ENCODE results near the gene RTN1. TPM values are rescaled to one million over a fixed set of nuclear protein-coding genes. Genes with fewer than 3 reads are reported as not detected.

The RTN1 gene
- total RNA-seq, 1 experiment from 2014 or later: 0.05 TPM

DNA sequence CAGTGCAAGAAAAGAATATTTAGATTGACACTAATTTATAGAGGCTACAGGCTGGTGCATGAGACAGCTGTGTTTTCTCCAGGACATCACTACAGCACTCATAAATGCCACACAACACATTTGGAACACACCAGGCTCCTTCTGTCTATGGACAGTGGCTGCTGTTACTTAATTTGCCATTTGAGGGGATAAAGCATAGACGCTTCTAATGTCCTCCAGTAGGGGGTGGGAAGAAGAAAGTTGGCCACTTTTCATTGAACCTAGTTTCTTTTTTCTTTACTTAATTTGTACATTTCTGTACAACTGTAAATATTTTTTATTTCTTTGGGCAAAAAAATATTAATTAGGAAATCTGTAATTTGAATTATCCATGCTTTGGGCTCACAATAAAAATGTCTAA is 12.4 kb upstream of the RTN1 start:
- ChIA-PET POLR2A (no interaction called here), CTCF (no interaction called here)
- no peak for ATAC-seq
- in situ Hi-C loops (cut with HindIII; ENCODE audit: low pct_unique_long_range_greater_than_20kb, low sequenced_read_pairs): no loop called here
- no peak for TF ChIP-seq POLR2AphosphoS5 (IDR thresholded peaks at IDR 0.05; ENCODE audit: low read depth, low read length)
- TF ChIP-seq, protein P1, sequence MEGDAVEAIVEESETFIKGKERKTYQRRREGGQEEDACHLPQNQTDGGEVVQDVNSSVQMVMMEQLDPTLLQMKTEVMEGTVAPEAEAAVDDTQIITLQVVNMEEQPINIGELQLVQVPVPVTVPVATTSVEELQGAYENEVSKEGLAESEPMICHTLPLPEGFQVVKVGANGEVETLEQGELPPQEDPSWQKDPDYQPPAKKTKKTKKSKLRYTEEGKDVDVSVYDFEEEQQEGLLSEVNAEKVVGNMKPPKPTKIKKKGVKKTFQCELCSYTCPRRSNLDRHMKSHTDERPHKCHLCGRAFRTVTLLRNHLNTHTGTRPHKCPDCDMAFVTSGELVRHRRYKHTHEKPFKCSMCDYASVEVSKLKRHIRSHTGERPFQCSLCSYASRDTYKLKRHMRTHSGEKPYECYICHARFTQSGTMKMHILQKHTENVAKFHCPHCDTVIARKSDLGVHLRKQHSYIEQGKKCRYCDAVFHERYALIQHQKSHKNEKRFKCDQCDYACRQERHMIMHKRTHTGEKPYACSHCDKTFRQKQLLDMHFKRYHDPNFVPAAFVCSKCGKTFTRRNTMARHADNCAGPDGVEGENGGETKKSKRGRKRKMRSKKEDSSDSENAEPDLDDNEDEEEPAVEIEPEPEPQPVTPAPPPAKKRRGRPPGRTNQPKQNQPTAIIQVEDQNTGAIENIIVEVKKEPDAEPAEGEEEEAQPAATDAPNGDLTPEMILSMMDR (IDR thresholded peaks at IDR 0.05): peak; percentile 25; the same call in 1 of the 2 replicates
- TF ChIP-seq, protein P2, sequence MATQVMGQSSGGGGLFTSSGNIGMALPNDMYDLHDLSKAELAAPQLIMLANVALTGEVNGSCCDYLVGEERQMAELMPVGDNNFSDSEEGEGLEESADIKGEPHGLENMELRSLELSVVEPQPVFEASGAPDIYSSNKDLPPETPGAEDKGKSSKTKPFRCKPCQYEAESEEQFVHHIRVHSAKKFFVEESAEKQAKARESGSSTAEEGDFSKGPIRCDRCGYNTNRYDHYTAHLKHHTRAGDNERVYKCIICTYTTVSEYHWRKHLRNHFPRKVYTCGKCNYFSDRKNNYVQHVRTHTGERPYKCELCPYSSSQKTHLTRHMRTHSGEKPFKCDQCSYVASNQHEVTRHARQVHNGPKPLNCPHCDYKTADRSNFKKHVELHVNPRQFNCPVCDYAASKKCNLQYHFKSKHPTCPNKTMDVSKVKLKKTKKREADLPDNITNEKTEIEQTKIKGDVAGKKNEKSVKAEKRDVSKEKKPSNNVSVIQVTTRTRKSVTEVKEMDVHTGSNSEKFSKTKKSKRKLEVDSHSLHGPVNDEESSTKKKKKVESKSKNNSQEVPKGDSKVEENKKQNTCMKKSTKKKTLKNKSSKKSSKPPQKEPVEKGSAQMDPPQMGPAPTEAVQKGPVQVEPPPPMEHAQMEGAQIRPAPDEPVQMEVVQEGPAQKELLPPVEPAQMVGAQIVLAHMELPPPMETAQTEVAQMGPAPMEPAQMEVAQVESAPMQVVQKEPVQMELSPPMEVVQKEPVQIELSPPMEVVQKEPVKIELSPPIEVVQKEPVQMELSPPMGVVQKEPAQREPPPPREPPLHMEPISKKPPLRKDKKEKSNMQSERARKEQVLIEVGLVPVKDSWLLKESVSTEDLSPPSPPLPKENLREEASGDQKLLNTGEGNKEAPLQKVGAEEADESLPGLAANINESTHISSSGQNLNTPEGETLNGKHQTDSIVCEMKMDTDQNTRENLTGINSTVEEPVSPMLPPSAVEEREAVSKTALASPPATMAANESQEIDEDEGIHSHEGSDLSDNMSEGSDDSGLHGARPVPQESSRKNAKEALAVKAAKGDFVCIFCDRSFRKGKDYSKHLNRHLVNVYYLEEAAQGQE (IDR thresholded peaks at IDR 0.05; ENCODE audit: insufficient read depth in 1 of 2, low read depth in 2 of 2, low read length in 1 of 2): no peak
- intact Hi-C loops (cut with micrococcal nuclease; ENCODE audit: unreplicated experiment): no loop called here
- DNase-seq (ENCODE audit: low read depth, low spot score): no peak
- Histone ChIP-seq H3K36me3 (ENCODE audit: control insufficient read depth, insufficient read depth, low read length) (no peaks in the 10 kb centered on the region), H3K4me3 (ENCODE audit: low read depth in 2 of 2, low read length in 2 of 2) (no peak overlapping the region), H3K27ac (ENCODE audit: low read length) (no peak overlapping the region), H3K27me3 (ENCODE audit: control insufficient read depth, insufficient read depth, low read length) (no peaks in the 10 kb centered on the region), H3K4me1 (ENCODE audit: control insufficient read depth, insufficient read depth, low read length) (no peaks in the 10 kb centered on the region), H3K9me3 (ENCODE audit: control insufficient read depth, insufficient read depth, low read depth, low read length) (no peaks in the 10 kb centered on the region)
- no TSS peak for BruUV-seq (replicated peaks)

- CTCF ChIA-PET: no interaction called here
- no peak; the same call in 1 of the 2 replicates for ATAC-seq
- in situ Hi-C loops (cut with HindIII; ENCODE audit: low pct_unique_long_range_greater_than_20kb, low sequenced_read_pairs) (no loop called here), intact Hi-C loops (cut with micrococcal nuclease; ENCODE audit: unreplicated experiment) (no loop called here)
- Histone ChIP-seq H3K27me3 (ENCODE audit: control insufficient read depth, insufficient read depth, low read length) (peaks cover 25% of the 10 kb centered on the region), H3K4me1 (ENCODE audit: control insufficient read depth, insufficient read depth, low read length) (peaks cover 4% of the 10 kb centered on the region; the same call in 1 of the 2 replicates), H3K27ac (ENCODE audit: low read length) (no peak overlapping the region), H3K9me3 (ENCODE audit: control insufficient read depth, insufficient read depth, low read depth, low read length) (no peaks in the 10 kb centered on the region), H3K4me3 (ENCODE audit: low read depth in 2 of 2, low read length in 2 of 2) (peak overlapping the region; percentile 39 to 52), H3K36me3 (ENCODE audit: control insufficient read depth, insufficient read depth, low read length) (no peaks in the 10 kb centered on the region)
- no peak for DNase-seq (ENCODE audit: low read depth, low spot score)
- TF ChIP-seq TCF7L2 (IDR thresholded peaks at IDR 0.05; ENCODE audit: low read depth, low read length) (no peak), POLR2AphosphoS5 (IDR thresholded peaks at IDR 0.05; ENCODE audit: low read depth, low read length) (no peak), SIN3A (IDR thresholded peaks at IDR 0.05; ENCODE audit: borderline replicate concordance, insufficient read depth, low read depth, low read length) (no peak)
- TF ChIP-seq, protein P2 (IDR thresholded peaks at IDR 0.05; ENCODE audit: insufficient read depth in 1 of 2, low read depth in 2 of 2, low read length in 1 of 2): no peak
- TF ChIP-seq, protein P1 (IDR thresholded peaks at IDR 0.05): no peak
- POLR2A ChIA-PET: no interaction called here
- no TSS peak for BruUV-seq (replicated peaks)
These were observed 555 bp upstream of the RTN1 start for GRCh38 chr14:59871166-59871495.

Data from Panc1 (cell line).